ENCODE measurements around the gene HSD17B13.
"Not testable (repeated sequence)": the region's sequence is repeated elsewhere in the genome, so short reads cannot be mapped to it uniquely, and the experiment has no call there.

Gene HSD17B13

DNA sequence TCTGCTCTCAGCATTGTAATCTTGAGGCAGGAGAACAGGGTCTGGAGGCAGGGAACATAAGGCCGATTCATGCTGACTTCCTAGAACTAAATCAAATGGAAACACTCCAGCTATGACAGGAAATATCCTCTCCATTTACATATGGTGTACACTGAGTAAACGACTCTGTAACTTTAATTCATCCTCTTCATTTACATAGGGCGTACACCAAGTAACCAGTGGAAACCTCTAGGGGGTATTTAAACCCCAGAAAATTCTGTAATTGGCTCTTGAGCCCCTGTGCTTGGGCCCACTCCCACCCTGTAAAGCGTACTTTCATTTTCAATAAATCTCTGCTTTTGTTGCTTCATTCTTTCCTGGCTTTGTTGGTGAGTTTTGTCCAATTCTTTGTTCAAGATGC lies 7.7 kb downstream of the HSD17B13 start:
- DNase-seq: not testable (repeated sequence)

- no peak for DNase-seq
Measured at GRCh38 chr4:87313756-87314155, 8.9 kb downstream of the HSD17B13 start.

DNA sequence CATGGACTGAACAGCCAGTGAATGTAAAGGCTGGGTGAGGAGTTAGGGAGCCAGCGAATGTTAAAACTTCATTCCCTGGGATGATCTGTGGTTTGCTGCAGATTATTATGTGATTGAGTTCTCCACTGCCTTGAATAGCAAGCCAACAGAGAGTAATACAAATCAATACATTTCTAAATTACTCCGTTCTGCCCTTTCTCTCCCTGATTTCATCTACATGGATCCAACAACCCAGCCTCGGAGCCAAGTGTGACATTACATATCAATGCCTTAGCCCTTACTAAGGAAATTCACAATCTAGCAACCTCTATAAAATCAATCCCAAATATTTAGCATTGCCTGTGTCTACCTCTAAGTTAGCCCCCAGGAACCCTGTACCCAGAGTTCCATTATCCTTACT lies 11.0 kb downstream of the HSD17B13 start:
- no peak for DNase-seq

DNA sequence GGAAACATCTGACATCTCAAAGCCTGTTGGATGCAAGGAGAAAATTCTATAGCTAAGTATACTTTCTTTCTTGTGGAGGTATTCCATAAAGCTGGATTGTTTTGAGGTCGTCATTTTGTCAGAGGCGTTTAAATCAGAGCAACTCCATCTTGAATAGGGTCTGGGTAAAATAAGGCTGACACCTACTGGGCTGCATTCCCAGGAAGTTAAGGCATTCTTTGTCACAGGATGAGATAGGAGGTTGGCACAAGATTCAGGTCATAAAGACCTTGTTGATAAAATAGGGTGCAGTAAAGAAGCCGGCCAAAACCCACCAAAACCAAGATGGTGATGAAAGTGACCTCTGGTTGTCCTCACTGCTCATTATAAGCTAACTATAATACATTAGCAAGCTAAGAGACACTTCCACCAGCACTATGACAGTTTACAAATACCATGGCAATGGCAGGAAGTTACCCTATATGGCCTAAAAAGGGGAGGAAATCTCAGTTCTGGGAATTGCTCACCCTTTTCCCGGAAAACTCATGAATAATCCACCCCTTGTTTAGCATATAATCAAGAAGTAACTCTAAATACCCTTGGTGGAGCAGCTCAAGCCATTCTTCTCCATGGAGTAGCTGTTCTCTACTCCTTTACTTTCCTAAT lies 11.9 kb downstream of the HSD17B13 start:
- DNase-seq: no peak

- DNase-seq: no peak
Measured at GRCh38 chr4:87309625-87310024, 13.1 kb downstream of the HSD17B13 start.

DNA sequence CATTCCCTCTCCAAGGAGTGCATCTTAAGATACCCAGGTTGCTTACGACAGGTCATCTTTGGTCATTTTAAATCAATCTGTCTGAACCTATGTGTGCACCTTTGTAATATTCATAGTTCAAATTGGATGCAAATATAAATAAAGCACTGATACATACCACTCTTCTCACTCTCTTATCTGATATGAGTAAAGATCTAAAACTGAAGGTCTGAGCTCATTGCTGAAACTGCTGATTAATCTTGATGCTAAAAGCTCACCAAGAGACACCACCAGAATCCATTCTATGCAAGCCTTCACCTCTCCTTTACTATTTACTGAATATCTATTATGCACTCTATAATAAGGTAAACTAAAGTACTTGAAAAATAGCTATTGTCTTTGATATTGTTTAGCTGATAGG lies 16.6 kb downstream of the HSD17B13 start:
- no peak for DNase-seq

DNA sequence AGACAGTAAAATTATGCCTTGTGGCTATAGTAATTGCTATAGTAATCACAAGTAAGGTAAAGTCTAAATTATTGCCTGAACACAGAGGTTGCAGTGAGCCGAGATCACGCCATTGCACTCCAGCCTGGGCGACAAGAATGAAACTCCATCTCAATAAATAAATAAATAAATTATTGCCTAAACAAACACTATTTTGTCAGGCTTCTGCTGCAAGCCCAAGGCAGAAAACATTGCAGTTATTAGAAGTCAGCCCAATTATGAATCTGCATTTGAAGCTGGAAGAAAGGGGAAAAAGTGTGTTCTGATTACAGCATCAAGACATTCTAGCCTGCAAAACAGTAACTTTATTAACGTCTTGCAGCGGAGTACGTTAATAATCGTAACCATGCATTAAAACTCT lies 17.1 kb downstream of the HSD17B13 start:
- no peak for DNase-seq

GRCh38 chr4:87304745-87305432 lies 17.8 kb downstream of the HSD17B13 start:
- no peak for DNase-seq

DNA sequence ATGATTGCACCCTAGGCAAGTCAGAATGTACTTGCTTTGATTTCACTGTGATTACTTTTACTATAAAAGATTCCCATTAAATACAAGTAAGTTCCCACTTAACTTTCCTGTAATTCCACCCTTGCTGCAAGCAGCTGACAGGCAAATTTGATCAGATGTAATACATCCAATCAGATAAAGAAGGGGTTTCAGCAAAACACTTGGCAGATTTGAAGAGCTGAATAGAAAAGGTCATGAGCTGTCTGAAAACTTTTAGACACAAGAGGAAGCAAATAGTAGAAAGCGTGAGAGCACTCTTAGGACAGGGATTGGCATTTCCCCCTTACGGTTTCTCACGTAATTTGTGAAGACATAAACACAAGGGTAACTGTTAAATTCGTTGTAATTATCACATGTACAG lies 22.8 kb downstream of the HSD17B13 start:
- DNase-seq: no peak

- no peak for DNase-seq
Measured at GRCh38 chr4:87298362-87298761, 24.3 kb downstream of the HSD17B13 start.

DNA sequence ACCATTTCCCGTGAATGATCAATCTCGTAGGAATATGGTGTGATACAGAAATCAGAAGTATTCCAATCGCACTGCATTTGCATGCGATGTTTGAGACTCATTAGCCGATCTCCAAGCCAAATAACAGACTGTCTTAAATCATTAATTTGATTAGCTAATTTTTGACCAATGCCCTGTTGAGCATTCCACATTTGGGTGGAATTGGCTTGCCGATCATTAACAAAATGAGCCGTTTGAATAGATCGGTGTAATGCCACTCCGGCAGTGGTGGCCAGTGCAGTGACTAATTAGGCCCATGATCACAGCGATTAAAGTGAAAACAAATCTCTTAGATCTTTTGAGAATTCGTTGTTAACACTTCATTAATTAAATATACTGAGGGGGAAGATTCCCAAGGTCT lies 27.8 kb downstream of the HSD17B13 start:
- not testable (repeated sequence) for DNase-seq

DNA sequence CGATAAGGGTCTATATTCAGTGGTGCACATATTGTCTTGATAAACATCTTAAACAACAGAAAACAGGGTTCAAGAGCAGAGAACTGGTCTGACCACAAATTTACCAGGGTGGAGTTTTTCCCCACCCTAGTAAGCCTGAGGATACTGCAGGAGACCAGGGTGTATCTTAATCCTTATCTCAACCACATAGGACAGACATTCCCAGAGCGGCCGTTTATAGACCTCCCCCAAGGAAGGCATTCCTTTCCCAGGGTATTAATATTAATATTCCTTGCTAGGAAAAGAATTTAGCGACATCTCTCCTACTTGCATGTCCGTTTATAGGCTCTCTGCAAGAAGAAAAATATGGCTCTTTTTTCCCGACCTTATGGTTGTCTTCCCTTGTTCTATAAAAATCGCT lies 28.8 kb downstream of the HSD17B13 start:
- DNase-seq: not testable (repeated sequence)

GRCh38 chr4:87286970-87287369 lies 35.7 kb downstream of the HSD17B13 start:
- no peak for DNase-seq

- DNase-seq: not testable (repeated sequence)
Measured at GRCh38 chr4:87284268-87284667, 38.4 kb downstream of the HSD17B13 start.

DNA sequence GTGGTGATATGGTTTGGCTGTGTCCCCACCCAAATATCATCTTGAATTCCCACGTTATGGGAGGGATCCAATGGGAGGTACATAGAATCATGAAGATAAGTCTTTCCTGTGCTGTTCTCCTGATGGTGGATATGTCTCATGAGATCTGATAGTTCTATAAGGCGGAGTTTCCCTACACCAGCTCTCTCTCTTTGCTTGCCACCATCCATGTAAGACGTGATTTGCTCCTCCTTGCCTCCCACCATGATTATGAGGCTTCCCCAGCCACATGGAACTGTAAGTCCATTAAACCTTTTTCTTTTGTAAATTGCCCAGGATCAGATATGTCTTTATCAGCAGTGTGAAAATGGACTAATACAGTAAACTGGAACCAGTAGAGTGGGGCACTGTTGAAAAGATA lies 39.5 kb downstream of the HSD17B13 start:
- DNase-seq: no peak

DNA sequence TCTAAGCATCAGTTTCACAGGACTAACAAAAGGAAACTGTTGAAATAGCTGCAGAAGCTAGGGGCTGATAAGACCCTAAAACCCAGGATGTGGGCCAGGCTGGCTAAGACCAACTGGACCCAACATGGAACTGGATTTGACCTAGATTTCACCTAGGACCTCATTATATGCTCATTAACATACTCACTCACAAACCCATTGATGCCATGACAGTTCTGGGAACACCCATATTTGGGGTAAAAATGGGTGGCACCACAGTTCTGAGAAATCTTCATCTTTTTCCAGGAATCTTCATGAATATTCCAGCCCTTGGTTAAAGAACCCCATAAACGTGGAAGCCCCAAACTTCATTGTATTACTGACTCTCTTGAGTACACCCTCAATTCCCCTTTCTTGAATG lies 41.1 kb downstream of the HSD17B13 start:
- no peak for DNase-seq

DNA sequence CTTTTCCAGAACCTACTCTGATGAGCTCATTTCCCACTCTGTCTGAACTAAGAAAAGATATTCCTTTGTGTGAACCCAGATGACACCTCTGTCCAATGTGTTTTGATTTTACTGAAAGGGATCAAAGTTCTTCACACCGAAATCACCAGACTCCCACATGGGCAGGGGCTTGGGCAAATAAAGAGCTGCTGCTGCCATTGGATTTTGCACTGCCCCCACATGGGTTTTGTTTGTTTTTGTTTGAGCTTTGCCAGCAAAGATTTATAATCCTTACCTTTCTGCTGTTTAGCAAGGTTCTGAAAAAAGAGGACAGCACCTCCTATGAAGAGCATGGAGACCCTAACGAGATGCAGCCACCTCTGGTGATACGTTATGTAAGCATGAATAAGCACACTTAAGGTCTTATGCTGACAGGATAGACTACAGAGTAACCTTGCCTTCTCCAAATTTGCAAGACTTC lies 44.3 kb downstream of the HSD17B13 start:
- DNase-seq: no peak

GRCh38 chr4:87275311-87275710 lies 47.4 kb downstream of the HSD17B13 start:
- no peak for DNase-seq

DNA sequence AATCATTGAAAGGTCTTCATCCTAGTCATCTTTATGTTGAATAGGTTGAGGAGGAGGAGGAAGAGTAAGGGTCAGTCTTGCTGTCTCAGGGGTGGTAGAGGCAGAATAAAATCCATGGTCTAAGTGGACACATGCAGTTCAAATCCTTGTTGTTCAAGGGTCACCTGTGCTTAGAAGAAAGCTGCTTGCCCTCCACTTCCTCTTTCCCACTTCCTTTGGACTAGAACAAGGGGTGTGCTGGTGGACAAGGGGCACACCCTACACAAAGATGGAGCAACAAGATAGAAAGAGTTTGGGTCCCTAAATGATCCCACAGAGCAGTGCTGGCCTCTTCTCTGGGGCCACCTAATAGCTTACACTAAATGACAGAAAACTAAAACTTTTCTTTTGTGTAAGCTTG lies 47.9 kb downstream of the HSD17B13 start:
- DNase-seq: no peak

GRCh38 chr4:87274327-87274726 lies 48.4 kb downstream of the HSD17B13 start:
- DNase-seq: no peak

DNA sequence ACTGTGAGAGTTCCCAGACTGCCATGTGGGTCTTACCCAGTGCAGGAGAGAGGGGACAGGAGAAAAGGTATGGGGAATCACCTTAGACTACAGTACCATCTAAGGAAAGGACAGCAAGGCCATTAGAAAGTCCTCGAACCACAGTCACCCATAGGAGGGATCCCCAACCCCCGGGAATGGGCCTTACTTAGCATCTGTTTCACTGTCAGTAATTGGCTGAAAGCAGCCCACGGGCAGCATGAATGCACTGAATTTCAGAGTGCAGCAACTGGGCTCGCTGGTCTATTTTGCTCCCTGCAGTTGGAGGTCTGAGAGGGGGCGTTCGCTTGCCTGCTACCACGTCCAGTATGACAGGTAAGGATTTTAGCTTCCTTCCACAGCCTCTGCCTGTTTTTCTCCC lies 51.9 kb downstream of the HSD17B13 start:
- no peak for DNase-seq

DNA sequence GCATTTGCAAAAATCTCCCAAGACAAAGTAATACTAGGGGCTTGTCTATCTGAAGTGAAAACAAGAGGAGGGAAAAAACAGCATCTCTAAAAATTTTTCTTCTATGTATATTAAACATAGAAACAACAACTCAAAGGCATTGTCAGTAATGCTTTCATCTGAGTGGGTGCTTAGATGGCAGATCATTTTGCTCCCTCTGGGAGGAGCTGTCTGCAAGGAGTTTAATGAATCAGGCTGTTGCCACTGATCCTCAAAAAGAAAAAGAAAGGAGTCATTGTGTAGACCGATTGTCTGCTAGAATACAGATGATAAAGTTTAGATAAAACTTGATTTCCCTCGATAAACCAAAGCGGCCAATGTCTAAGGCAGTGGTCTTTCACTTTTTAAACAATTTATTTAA lies 52.5 kb downstream of the HSD17B13 start:
- DNase-seq: no peak

DNA sequence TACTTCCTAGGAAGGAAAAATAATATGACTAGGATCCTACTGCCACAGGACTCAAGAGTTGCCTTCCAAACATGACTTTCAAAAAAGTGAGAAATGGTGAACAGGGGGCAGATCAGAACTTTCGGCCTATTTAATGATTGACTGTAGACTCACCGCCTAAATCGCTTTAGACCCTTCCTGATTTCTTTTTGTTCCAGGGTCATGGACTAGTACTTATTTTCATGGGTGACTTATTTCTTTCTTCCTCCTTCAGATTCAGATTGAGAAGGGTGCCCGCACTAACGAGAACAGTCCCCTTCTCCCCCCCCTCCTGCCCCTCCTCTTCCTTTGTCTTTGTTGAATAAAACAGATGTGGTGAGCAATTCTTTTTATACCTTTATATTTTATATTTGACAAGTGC lies 54.3 kb downstream of the HSD17B13 start:
- DNase-seq: no peak

DNA sequence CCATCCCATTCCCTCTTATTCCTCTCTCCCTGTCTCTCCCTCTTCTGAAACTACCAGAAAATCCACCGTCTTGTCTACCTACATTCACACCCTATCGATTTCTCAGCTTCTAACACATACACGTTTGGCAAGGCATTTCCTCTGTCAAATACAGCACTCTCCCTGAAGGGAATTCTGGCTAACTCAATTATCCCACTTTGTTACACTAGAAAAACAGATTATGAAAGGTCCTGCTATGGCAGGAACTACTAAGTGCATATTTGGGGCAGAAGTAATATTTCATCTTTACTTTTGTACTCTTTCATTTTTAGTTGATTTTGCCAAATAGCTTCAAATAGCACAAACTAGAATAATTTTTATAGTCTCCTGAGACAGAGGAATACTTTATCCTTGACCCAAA lies 55.7 kb downstream of the HSD17B13 start:
- DNase-seq: no peak

- DNase-seq: no peak
Measured at GRCh38 chr4:87262886-87263285, 59.8 kb downstream of the HSD17B13 start.

Data from NCI-H2081 treated with DMSO at 0.1 percent for 48 hours (cell line).